IMR-90 (cell line): Measurements from ENCODE around the gene SHISAL2B.

Experiments
- BHLHE40 ChIP-seq: fragments of 150-350 bp; IDR thresholded peaks from 2 replicates; pipeline ENCODE4 v1.6.1; 2016; ENCODE audit warnings: mild to moderate bottlenecking, low read depth, low read length
- CEBPB ChIP-seq: IDR thresholded peaks from 2 replicates; pipeline ENCODE4 v1.6.1; 2012; ENCODE audit warnings: low read depth, low read length, improper control_type of control experiment
- CTCF ChIP-seq: conservative IDR thresholded peaks from 2 replicates; pipeline ENCODE4 v1.5.1; 2012; ENCODE audit warnings: mild to moderate bottlenecking, low read depth, low read length, improper control_type of control experiment
- MAZ ChIP-seq: IDR thresholded peaks from 2 replicates; pipeline ENCODE4 v1.6.1; 2012; ENCODE audit warnings: low read depth, mild to moderate bottlenecking, low read length, improper control_type of control experiment, moderate library complexity, borderline replicate concordance
- MXI1 ChIP-seq: IDR thresholded peaks from 2 replicates; pipeline ENCODE4 v1.6.1; 2012; ENCODE audit warnings: low read depth, mild to moderate bottlenecking, low read length, moderate library complexity, borderline replicate concordance
- POLR2A ChIP-seq: IDR thresholded peaks from 2 replicates; pipeline ENCODE4 v1.6.1; 2012; ENCODE audit warnings: mild to moderate bottlenecking, low read depth, low read length
- RAD21 ChIP-seq: IDR thresholded peaks from 2 replicates; pipeline ENCODE4 v1.6.1; 2012; ENCODE audit warnings: low read length, improper control_type of control experiment
- RFX5 ChIP-seq: IDR thresholded peaks from 2 replicates; pipeline ENCODE4 v1.8.0; 2012; ENCODE audit warnings: low read depth, mild to moderate bottlenecking, low read length, moderate library complexity
- SMC3 ChIP-seq: fragments of 150-350 bp; IDR thresholded peaks from 2 replicates; pipeline ENCODE4 v1.6.1; 2016; ENCODE audit warnings: low read depth, mild to moderate bottlenecking, antibody characterized with exemption, low read length, moderate library complexity

GRCh38 chr5:64754066-64754465 is 63.8 kb downstream of the SHISAL2B start:
- TF ChIP-seq MAZ (no peak), CTCF (no peak), MXI1 (no peak), RAD21 (no peak), CEBPB (no peak), RFX5 (no peak), POLR2A (no peak), SMC3 (no peak), BHLHE40 (no peak)
